GM19099 (cell line): Measurements from ENCODE around the gene SH3TC1.

ENCODE experiments used
- POLR2A ChIP-seq: IDR thresholded peaks from 3 replicates; pipeline ENCODE4 v1.6.1; 2011; ENCODE audit warnings: low read depth; ENCODE audit not compliant: insufficient read length; ENCODE audit errors: extremely low read depth

The SH3TC1 gene

GRCh38 chr4:8171984-8172924, 26.8 kb upstream of the SH3TC1 start:
- TF ChIP-seq POLR2A: no peak

GRCh38 chr4:8173492-8174242, 25.4 kb upstream of the SH3TC1 start:
- no peak for TF ChIP-seq POLR2A

GRCh38 chr4:8174970-8175369, 24.1 kb upstream of the SH3TC1 start:
- TF ChIP-seq POLR2A: no peak

GRCh38 chr4:8175686-8176085, 23.4 kb upstream of the SH3TC1 start:
- no peak for TF ChIP-seq POLR2A

GRCh38 chr4:8176547-8177399, 22.3 kb upstream of the SH3TC1 start:
- no peak for TF ChIP-seq POLR2A

- TF ChIP-seq POLR2A: no peak
These were observed 21.5 kb upstream of the SH3TC1 start for GRCh38 chr4:8177552-8177951.

GRCh38 chr4:8177956-8178355, 21.1 kb upstream of the SH3TC1 start:
- TF ChIP-seq POLR2A: no peak

- no peak for TF ChIP-seq POLR2A
These were observed 20.0 kb upstream of the SH3TC1 start for GRCh38 chr4:8179074-8179473.

- no peak for TF ChIP-seq POLR2A
These were observed 19.3 kb upstream of the SH3TC1 start for GRCh38 chr4:8179771-8180170.

GRCh38 chr4:8180310-8181093, 18.6 kb upstream of the SH3TC1 start:
- no peak for TF ChIP-seq POLR2A

GRCh38 chr4:8181119-8181518, 18.0 kb upstream of the SH3TC1 start:
- TF ChIP-seq POLR2A: no peak

- no peak for TF ChIP-seq POLR2A
These were observed 17.2 kb upstream of the SH3TC1 start for GRCh38 chr4:8181844-8182243.

- TF ChIP-seq POLR2A: no peak
These were observed 16.8 kb upstream of the SH3TC1 start for GRCh38 chr4:8182294-8182693.
